HG02973 (cell line): ENCODE measurements around the gene SMOC1.

Experiments
- ATAC-seq: cut with Tn5 transposase; IDR thresholded peaks from one replicate; pipeline ENCODE4 v1.9.1; 2021; ENCODE audit warnings: moderate library complexity; ENCODE audit not compliant: unreplicated experiment

The SMOC1 gene, protein sequence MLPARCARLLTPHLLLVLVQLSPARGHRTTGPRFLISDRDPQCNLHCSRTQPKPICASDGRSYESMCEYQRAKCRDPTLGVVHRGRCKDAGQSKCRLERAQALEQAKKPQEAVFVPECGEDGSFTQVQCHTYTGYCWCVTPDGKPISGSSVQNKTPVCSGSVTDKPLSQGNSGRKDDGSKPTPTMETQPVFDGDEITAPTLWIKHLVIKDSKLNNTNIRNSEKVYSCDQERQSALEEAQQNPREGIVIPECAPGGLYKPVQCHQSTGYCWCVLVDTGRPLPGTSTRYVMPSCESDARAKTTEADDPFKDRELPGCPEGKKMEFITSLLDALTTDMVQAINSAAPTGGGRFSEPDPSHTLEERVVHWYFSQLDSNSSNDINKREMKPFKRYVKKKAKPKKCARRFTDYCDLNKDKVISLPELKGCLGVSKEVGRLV

DNA sequence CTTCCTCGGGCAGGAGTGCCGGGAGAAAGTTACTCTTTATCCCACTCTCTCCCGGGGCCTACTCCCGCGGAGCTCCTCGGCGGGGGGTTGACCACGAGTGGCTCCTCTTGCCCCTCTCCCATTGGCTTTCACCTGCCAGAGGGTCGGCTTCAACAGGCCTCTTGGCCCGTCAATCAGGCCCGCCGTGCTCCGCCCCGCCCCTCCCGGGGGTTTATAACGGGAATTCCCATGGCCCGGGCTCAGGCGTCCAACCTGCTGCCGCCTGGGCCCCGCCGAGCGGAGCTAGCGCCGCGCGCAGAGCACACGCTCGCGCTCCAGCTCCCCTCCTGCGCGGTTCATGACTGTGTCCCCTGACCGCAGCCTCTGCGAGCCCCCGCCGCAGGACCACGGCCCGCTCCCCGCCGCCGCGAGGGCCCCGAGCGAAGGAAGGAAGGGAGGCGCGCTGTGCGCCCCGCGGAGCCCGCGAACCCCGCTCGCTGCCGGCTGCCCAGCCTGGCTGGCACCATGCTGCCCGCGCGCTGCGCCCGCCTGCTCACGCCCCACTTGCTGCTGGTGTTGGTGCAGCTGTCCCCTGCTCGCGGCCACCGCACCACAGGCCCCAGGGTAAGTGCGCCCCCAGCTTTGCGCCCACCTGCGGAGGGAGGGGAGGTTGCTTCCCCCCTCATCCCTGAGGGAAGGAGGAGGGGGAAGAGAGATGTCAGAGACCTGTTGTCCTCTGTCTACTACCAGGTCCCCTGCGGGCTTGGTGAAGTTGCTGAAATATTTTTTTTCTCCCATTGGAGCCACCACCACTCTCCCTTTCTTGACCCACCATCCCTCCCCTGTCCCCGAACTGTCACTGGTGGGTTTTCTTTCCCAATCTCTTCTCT lies at the start of gene SMOC1:
TSS of gene SMOC1 (plus strand) at position 242 of the 869 bp plus-strand sequence. CDS start at position 505, 263 bp downstream.
- no peak for ATAC-seq

DNA sequence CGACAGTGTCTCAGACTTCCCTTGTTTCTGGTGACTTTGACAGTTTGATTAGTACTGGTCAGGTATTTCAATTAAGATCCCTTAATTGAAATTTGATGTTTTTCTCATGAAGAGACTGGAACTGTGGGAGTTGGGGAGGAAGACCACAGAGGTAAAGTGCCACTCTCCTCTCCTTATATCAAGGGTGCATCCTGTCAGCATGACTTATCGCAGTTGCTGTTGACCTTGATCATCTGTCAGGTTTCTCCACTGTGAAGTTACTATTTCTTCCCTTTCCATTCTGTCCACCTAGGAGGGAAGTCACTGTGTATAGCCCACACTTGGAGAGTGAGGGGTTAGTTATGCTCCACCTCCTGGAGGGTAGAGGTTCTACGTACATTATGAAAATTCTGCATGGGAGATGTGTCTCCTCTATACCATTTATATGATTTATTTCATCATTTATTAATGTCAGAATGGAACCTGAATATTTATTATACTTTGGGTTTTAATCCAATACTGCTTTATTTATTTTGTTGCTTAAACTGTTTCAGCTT lies 40.3 kb upstream of the SMOC1 start:
- no peak for ATAC-seq

DNA sequence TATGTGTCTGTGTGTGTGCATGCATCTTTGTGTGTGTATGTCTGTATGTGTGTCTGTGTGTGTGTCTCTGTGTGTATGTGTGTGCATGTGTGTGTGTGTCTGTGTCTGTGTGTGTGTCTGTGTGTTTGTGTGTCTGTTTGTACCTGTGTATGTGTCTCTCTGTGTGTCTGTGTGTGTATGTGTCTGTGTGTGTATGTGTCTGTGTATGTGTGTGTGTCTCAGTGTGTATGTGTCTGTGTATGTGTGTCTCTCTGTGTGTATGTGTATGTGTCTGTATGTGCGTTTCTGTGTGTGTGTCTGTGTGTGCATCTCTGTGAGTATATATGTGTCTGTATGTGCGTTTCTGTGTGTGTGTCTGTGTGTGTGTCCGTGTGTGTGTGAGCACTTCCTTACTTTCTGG lies 39.6 kb upstream of the SMOC1 start:
- no peak for ATAC-seq

DNA sequence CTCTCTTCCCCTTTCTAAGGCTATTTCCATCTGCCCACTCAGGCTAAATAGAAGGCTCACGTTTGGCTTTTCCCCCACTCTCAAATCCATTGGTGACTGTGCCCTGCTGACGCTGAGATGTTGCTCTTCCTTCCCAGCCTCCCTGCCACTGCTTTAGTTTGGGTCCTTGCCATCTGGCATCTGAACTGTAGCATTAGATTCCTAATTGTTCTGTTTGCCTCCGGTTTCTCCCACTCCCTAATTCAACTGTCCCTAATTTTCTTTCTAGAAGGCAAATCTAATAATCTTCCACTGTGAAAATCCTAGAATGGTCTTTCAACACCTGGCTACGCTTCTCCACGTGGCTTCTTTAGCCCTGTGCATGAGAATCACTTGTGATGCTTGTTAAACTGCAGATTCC lies 37.6 kb upstream of the SMOC1 start:
- no peak for ATAC-seq

DNA sequence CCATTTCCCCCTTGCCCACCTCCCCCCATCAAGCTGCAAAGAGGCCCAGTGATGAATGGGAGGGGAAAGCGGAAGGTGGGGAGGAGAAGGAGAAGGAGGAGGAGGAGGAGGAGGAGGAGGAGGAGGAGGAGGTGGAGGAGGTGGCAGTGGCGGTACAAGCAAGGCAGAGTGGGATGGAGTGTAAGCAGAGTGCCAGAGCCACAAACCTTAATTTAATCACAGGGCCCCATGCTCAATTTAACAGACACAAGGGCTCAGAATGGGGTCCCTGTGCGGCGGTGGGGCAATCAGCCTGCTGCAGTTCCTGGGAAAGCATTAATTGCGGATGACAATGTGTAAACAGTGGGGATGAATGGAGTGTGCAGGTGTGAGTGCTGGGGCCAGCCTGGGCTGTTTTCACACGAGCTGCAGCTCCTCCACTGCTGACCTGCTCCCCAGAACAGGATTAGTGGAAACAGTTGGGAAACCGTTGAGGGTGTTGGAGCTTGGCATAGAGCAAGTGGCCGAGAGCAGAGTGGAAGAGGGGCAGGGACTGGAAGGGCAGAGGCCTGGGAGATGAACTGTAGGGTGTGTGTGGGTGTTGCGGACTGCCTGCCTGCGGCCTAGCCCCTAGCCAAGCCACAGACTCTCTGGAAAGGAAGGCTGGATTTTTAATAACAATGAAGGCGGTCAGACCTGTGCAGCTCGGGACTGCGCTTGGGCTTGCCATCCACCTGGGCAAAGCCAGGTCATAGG lies 36.4 kb upstream of the SMOC1 start:
- ATAC-seq: no peak

DNA sequence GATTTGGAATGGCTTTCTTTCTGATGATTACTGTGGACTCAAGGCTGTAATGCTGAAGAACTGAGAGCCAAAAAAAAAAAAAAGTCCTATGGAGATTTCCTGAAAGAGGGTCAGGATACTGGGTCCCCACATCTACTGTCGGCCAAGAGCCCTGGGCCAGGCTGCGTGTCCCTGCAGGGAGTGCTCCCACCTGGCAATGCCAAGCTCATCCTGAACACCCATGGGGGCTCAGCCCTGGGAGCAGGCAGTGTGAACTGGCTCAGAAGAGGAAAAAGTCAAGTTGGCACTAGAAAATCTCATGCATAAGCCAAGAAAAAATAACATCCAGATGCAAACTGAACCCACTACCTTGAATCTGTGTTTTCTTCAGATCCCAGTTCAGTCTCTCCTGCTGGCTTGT lies 35.0 kb upstream of the SMOC1 start:
- ATAC-seq: no peak

DNA sequence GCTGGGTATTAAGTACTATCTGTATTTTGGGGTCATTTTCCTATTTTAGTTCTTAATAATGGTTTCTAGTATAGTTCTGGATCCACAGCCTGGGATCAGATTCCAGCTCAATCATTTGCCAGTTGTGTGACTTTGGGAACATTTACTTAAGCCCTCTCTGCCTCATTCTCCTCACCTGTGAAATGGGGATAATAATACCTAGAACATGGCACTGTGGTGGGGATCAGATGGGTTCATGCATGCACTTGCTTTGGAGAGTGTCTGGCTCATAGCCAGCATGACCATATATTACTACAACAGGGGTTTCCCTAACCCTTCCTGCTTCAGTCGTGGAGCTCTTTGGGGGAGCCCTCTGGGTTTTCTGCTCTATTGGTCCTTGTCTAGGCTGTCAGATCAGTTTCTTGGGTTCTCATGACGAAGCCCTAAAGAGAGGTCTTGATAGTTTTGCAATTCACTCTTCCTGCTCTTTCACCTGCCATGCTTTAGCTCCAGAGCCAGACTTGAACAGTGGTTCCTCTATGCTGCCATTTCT lies 34.1 kb upstream of the SMOC1 start:
- no peak for ATAC-seq

DNA sequence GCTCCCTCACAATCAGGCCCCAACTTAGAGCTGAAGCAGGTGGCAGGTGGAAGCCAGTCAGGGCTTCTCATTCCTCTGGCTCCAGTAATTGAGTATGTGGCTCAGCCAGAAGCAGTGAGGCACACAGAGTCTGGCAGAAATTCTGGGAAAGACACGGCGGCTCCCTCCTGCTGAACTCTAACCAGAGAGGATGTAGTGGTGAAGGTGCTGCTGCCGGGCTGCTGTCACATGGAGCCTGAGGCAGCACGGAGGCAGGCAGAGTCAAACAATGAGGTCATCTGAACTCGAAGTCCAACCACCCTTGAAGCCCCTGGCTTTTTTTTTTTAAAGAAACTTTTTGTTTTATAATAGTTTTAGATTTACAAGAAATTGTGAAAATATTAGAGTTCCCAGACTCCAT lies 33.4 kb upstream of the SMOC1 start:
- ATAC-seq: no peak

DNA sequence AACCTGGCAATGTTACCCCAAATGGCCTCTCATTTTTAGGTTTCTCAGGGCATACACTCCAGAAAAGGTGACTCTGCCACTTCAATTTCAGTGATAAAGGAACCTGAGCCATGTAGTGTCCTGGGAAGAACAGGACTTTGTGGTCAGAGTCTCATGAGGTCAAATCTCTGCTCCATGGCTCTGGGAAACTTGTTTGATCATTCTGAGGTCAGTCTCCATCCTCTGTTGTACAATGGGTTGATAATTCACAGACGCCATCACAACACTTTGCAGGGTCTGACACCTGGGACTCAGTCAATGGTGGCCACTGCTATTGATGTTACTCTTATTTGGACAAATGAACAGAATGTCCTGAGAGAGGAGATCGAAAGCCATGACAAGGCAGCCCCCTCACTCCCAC lies 31.1 kb upstream of the SMOC1 start:
- no peak for ATAC-seq

DNA sequence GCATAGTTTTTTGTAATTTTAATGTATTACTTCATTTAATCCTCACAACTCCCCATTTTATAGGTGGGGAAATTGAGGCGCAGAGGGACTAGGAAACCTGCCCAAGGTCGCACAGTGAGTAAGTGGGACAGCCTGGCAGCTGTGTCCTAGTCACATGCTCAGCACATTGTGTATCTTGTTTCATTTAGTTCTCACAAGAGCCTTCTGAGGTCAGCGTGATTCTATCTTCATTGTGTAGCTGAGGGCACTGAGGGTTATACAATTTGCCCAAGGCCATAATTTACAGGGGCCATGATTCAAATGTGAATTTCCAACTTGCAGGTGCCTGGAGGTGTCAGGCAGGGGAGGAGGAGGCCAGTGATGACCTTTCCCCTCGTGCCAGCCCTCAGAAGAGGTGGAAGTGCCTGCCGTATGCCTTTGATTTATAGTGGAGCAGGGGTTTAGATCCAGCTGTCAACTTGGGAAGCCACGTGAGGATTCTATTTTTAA lies 30.3 kb upstream of the SMOC1 start:
- no peak for ATAC-seq

DNA sequence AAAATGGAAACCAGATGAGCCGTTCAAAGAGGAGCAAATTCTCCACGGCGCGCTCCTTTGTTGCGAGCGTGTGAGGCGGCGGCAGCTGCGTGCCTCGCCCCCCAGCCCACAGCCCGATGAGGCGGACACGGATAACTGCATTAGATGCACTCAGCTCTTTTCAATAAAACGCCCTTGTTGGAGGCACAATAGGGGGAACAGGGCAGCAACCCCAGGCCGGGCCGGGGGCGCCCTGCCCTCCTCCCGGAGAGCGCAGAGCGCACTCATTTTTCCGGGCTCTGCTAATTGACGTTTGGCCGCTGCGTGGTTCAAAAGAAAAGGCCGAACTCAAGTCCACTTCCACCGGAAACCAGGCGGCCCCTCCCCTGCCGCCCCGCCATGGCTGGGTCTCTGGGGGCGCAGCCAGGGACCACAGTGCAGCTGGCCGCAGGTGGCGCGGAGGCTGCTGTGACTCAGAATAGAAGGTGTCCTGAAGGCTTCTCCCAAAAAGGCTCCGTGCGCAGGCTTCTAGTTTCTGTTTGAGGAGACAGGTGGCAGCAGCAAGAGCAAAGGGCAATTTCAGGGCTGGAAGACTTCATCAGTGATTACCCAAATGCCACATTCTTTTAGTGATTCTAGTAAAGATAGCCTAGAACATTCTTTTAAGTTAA lies 29.0 kb upstream of the SMOC1 start:
- ATAC-seq: no peak

DNA sequence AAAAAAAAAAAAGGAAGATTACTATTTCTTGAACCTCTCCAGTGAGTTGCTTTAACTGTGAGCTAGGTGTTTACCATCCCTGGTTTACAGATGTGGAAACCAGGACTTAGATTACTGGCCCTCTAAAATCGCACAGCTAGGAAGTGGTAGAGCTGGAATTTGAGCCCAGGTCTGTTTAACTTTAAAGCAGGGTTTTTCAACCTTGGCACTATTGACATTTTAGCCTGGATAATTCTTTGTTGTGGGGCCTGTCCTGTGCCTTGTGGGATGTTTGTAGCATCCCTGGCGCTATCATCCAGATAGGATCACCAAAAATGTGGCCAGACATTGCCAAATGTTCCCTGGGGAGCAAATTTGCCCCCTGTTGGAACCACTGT lies 28.5 kb upstream of the SMOC1 start:
- no peak for ATAC-seq

DNA sequence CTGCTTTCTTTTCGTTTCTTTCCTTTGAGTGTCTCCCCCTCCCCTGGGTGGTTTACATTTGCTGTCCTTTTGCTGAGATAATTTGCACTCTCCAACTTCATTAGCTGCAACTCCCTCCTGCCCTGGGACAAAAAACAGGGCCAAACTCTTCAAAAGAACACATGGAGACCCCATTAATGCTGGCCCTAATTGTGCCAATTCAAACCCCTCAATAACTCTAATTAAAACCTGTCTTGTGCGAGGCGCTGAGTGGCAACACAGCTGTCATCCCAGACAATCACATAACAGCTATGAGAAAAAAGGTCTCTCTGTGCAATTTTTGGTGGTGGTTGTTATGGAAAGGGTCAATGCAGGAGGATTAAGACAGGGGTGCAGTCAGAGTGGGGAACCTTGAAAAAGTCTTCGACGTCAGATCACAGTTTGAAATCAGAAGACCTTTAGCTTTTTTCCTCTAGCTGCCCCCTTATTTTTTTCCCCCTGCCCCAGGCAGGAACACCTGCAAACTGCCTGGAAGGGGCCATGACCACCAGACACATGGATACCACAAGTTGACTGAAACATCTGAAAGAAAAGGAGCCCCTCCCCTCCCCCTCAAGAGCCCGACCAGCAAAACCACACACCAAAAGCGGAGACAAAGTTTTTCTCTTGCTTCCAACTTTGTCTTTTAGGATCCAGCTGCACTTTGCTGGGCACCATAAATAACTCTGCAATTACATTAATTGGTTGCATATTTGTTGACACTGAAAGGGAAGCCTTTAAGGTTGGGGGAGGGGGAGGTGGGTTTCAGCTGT lies 26.5 kb upstream of the SMOC1 start:
- no peak for ATAC-seq

DNA sequence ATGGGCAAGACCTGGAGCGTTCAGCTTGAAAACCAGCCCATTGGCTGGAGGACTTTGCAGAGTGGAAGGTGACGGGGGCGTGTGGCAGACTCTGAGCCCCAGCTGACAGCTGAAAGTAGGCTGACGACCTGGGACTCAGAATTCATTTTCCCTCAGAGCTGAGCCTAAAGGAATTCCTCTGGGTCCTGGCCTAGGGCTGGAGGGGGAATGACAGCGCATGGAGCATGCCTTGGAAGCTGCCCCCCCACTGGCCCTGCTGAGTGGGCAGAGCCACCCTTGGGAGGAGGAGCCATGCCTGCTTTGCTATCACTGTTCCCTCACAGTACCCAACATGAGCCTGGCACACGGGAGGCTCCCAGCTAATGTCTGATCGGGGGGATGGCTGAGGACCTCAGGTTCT lies 25.4 kb upstream of the SMOC1 start:
- ATAC-seq: no peak

DNA sequence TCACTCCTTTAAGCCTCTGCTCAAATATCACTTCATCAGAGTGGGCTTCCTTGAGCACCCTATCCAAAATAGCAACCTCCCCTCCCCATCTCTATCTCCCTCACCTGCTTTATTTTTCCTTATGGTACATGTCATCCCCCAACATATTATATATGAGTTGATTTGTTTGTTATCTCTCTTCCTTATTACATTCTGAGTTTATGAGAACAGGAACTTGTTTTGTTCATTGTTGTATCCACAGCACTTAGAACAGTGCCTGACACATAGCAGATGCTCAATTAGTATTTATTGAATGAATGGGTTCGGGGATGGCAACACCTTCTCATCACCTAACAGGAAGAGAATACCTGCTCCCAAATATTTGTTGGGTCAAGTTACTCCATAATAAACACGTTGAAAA lies 24.6 kb upstream of the SMOC1 start:
- ATAC-seq: no peak

DNA sequence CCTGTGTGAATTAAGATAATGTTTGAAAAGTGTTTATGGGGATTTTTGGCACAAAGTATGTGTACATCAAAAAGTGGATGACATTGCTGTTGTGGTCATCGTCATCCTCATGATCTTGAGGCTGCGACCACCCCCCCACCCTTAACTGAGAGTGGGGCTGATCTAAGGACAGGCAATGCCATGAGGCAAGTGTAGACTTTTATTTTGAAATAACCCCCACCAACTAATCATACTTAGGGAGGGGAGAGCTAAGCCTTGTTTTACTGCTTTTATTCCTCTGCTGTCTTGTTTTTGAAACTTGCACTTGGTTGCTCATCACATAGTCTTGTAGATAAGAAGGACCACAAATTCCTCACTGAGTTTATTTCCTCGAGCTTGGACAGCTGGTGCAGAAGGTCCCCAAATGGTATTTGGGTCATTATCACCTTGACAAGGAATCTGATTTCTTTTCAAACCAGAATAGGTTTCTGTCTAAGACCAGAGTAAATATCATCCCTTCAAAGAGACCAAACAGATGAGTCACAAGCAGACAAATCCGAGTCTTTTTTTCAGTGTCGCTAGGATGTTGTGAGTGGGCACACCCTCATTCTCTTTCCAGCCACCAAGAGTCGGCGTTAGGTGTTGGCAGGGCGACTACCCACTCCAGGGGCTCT lies 23.9 kb upstream of the SMOC1 start:
- ATAC-seq: no peak

DNA sequence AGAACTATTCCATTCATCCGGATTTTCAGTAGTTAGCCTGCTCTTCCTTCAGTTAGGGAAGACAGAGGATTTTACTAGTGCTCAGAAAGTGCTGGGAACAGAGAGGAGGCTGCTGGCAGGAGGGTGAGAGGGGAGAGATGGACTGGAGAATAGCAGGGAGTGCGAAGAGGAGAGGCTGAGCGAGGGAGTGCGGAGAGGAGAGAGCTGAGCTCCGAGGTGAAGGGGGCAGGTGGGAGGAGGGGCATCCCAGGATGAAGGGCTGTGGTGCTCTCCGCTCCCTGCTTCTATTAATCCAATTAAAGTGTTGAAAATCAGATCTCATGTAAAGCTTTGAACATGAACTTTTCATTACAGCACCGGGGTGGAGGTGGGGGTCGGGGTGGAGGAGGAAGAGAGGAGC lies 20.4 kb upstream of the SMOC1 start:
- ATAC-seq: no peak

DNA sequence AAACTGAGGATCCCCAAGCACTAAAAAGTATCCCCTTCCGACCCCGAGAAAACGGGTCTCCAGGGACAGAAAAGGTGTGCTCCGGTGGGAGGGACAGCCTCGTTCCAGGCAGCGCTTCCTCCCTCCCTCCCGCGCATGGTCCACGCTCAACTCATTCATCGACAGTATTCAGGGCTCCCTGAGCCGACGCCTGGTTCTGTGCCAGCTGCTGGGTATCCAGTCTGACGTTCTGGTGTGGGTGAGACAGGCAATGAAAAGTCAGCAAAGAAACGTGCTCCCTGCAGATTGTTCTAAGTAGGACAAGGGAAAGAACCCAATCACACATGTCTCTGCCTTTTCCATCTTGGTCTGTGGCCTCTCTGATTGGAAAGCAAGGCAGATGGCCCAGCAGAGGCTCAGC lies 19.6 kb upstream of the SMOC1 start:
- no peak for ATAC-seq

DNA sequence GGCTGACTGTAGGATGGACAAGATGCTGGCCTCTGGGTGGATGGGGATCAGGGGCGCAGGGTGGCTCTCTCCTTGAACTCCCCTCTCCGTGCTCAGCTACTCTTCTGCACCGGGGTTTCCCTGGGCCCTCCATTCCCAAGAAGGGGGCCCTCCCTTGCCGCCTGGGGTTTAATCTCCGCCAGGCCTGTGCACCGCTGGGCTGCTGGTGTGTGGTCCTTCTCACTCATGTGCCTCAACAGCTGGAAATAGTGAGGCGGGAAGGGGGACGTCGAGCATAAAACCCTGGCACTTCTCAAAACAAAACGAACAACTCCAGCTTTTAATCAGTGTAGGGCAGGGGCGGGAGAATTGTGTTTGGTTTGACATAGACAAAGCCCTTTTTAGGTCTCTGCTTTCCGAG lies 19.0 kb upstream of the SMOC1 start:
- ATAC-seq: no peak
